ENCODE results near the gene CD160. TPM values are rescaled to one million over a fixed set of nuclear protein-coding genes. Genes with fewer than 3 reads are reported as not detected.

CD160 gene
- total RNA-seq, 1 experiment from 2014 or later: not detected

- in situ Hi-C loops (cut with HindIII; ENCODE audit: low pct_unique_long_range_greater_than_20kb, low sequenced_read_pairs): no loop called here
- no TSS peak for BruUV-seq (replicated peaks)
- no peak for ATAC-seq
Observed at GRCh38 chr1:145751491-145752037, 32.3 kb downstream of the CD160 start.

GRCh38 chr1:145757420-145757819 is 38.1 kb downstream of the CD160 start:
- ATAC-seq (no peak), DNase-seq (ENCODE audit: low read depth, low spot score) (no peak)
- intact Hi-C loops (cut with micrococcal nuclease; ENCODE audit: unreplicated experiment): no loop called here
- no peak for TF ChIP-seq SIN3A (IDR thresholded peaks at IDR 0.05; ENCODE audit: borderline replicate concordance, insufficient read depth, low read depth, low read length)
- TF ChIP-seq TCF7L2 (IDR thresholded peaks at IDR 0.05; ENCODE audit: low read depth, low read length): no peak
- no peak for TF ChIP-seq POLR2AphosphoS5 (IDR thresholded peaks at IDR 0.05; ENCODE audit: low read depth, low read length)
- TF ChIP-seq, protein P1, sequence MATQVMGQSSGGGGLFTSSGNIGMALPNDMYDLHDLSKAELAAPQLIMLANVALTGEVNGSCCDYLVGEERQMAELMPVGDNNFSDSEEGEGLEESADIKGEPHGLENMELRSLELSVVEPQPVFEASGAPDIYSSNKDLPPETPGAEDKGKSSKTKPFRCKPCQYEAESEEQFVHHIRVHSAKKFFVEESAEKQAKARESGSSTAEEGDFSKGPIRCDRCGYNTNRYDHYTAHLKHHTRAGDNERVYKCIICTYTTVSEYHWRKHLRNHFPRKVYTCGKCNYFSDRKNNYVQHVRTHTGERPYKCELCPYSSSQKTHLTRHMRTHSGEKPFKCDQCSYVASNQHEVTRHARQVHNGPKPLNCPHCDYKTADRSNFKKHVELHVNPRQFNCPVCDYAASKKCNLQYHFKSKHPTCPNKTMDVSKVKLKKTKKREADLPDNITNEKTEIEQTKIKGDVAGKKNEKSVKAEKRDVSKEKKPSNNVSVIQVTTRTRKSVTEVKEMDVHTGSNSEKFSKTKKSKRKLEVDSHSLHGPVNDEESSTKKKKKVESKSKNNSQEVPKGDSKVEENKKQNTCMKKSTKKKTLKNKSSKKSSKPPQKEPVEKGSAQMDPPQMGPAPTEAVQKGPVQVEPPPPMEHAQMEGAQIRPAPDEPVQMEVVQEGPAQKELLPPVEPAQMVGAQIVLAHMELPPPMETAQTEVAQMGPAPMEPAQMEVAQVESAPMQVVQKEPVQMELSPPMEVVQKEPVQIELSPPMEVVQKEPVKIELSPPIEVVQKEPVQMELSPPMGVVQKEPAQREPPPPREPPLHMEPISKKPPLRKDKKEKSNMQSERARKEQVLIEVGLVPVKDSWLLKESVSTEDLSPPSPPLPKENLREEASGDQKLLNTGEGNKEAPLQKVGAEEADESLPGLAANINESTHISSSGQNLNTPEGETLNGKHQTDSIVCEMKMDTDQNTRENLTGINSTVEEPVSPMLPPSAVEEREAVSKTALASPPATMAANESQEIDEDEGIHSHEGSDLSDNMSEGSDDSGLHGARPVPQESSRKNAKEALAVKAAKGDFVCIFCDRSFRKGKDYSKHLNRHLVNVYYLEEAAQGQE (IDR thresholded peaks at IDR 0.05; ENCODE audit: insufficient read depth in 1 of 2, low read depth in 2 of 2, low read length in 1 of 2): no peak
- TF ChIP-seq, protein P2, sequence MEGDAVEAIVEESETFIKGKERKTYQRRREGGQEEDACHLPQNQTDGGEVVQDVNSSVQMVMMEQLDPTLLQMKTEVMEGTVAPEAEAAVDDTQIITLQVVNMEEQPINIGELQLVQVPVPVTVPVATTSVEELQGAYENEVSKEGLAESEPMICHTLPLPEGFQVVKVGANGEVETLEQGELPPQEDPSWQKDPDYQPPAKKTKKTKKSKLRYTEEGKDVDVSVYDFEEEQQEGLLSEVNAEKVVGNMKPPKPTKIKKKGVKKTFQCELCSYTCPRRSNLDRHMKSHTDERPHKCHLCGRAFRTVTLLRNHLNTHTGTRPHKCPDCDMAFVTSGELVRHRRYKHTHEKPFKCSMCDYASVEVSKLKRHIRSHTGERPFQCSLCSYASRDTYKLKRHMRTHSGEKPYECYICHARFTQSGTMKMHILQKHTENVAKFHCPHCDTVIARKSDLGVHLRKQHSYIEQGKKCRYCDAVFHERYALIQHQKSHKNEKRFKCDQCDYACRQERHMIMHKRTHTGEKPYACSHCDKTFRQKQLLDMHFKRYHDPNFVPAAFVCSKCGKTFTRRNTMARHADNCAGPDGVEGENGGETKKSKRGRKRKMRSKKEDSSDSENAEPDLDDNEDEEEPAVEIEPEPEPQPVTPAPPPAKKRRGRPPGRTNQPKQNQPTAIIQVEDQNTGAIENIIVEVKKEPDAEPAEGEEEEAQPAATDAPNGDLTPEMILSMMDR (IDR thresholded peaks at IDR 0.05): no peak
- H3K9me3 ChIP-seq (ENCODE audit: control insufficient read depth, insufficient read depth, low read depth, low read length): no peaks in the 10 kb centered on the region
- H3K4me1 ChIP-seq (ENCODE audit: control insufficient read depth, insufficient read depth, low read length): no peaks in the 10 kb centered on the region
- POLR2A ChIA-PET: no interaction called here
- no TSS peak for BruUV-seq (replicated peaks)
- no peaks in the 10 kb centered on the region for H3K36me3 ChIP-seq (ENCODE audit: control insufficient read depth, insufficient read depth, low read length)
- no peaks in the 10 kb centered on the region for H3K27me3 ChIP-seq (ENCODE audit: control insufficient read depth, insufficient read depth, low read length)
- H3K27ac ChIP-seq (ENCODE audit: low read length): no peak overlapping the region
- CTCF ChIA-PET: no interaction called here
- in situ Hi-C loops (cut with HindIII; ENCODE audit: low pct_unique_long_range_greater_than_20kb, low sequenced_read_pairs): no loop called here
- H3K4me3 ChIP-seq (ENCODE audit: low read depth in 2 of 2, low read length in 2 of 2): no peak overlapping the region

More at GRCh38 chr1:145751491-145752037, 32.3 kb downstream of the CD160 start:
- Histone ChIP-seq H3K36me3 (ENCODE audit: control insufficient read depth, insufficient read depth, low read length) (peaks cover 12% of the 10 kb centered on the region), H3K4me1 (ENCODE audit: control insufficient read depth, insufficient read depth, low read length) (no peaks in the 10 kb centered on the region), H3K27me3 (ENCODE audit: control insufficient read depth, insufficient read depth, low read length) (no peaks in the 10 kb centered on the region), H3K27ac (ENCODE audit: low read length) (no peak overlapping the region), H3K4me3 (ENCODE audit: low read depth in 2 of 2, low read length in 2 of 2) (no peak overlapping the region), H3K9me3 (ENCODE audit: control insufficient read depth, insufficient read depth, low read depth, low read length) (no peaks in the 10 kb centered on the region)
- no peak for DNase-seq (ENCODE audit: low read depth, low spot score)
- intact Hi-C loops (cut with micrococcal nuclease; ENCODE audit: unreplicated experiment): no loop called here
- TF ChIP-seq POLR2AphosphoS5 (IDR thresholded peaks at IDR 0.05; ENCODE audit: low read depth, low read length) (no peak), SIN3A (IDR thresholded peaks at IDR 0.05; ENCODE audit: borderline replicate concordance, insufficient read depth, low read depth, low read length) (no peak), TCF7L2 (IDR thresholded peaks at IDR 0.05; ENCODE audit: low read depth, low read length) (no peak)
- TF ChIP-seq, protein P2 (IDR thresholded peaks at IDR 0.05): no peak
- TF ChIP-seq, protein P1 (IDR thresholded peaks at IDR 0.05; ENCODE audit: insufficient read depth in 1 of 2, low read depth in 2 of 2, low read length in 1 of 2): no peak
- ChIA-PET POLR2A (no interaction called here), CTCF (no interaction called here)
